GM20000 (cell line): ENCODE measurements around the gene MANF.

ENCODE experiments used
- DNase-seq: peaks from one replicate; pipeline ENCODE4 v3.0.0; 2012; ENCODE audit warnings: low spot score
- TF ChIP-seq, protein P1 (sequence below): IDR thresholded peaks from 2 replicates; pipeline ENCODE4 v1.5.1; 2012; ENCODE audit warnings: mild to moderate bottlenecking, control low read depth; ENCODE audit errors: extremely low read depth, missing control alignments

Gene MANF

DNA sequence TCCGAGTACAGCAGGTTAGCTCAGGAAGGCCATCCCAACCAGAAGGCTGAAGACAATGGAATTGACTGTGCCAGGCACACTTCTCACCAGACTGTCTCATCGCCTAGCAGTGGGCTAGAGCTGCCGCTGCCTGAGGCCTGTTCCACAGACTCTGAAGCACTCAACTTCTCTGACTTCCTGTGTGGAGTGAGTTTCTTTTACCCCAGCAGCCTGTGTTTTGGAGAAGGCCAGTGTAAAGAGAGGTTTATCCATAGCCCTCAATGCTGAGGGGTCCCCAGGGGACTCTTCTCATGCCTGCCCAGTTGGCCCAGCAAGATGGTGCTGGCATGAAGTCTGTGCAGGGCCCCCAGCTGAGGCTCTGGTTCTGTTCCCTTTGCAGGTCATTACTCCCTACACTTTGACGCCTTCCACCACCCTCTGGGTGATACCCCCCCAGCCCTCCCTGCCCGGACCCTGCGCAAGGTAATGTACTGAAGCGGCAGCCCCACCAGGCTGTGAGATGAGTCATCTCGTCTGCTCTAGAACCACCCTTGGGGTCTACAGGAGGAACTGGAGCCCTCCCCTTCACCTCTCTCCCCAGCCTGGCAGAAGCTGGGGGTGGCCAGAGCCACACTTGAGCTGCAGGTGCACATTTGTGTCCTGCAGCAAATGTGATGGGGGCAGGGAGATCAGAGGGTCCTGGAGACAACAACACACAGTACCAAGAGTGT is 5.2 kb upstream of the MANF start:
- DNase-seq: no peak
- TF ChIP-seq, protein P1, sequence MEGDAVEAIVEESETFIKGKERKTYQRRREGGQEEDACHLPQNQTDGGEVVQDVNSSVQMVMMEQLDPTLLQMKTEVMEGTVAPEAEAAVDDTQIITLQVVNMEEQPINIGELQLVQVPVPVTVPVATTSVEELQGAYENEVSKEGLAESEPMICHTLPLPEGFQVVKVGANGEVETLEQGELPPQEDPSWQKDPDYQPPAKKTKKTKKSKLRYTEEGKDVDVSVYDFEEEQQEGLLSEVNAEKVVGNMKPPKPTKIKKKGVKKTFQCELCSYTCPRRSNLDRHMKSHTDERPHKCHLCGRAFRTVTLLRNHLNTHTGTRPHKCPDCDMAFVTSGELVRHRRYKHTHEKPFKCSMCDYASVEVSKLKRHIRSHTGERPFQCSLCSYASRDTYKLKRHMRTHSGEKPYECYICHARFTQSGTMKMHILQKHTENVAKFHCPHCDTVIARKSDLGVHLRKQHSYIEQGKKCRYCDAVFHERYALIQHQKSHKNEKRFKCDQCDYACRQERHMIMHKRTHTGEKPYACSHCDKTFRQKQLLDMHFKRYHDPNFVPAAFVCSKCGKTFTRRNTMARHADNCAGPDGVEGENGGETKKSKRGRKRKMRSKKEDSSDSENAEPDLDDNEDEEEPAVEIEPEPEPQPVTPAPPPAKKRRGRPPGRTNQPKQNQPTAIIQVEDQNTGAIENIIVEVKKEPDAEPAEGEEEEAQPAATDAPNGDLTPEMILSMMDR: no peak

DNA sequence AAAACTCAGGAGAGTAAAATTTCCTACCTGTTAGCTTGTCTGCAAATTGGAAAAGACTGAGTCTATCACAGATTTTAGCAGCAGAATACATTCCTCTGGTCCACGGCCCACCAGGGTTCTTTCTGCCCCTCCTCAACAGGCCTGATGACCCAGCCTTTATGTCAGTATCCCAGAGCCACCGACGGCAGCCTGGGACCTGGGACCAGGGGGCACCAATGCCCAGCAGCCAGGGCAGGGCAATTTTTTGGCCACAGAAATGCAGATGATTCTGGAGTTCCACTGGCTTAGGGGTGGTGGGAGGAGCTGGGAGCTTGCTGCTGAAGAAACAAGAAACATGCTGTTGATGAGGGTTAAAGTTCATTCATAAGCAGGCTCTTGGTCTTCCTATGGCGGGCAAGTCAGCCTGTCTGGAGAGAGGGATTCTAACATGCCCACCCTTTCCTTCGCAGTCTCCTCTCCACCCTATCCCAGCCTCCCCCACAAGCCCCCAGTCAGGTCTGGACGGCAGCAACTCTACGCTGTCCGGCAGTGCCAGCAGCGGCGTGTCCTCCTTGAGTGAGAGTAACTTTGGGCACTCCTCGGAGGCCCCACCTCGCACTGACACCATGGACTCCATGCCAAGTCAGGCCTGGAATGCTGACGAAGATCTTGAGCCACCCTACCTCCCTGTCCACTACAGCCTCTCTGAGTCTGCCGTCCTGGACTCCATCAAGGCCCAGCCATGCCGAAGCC is 4.3 kb upstream of the MANF start:
- TF ChIP-seq, protein P1: no peak
- DNase-seq: no peak

DNA sequence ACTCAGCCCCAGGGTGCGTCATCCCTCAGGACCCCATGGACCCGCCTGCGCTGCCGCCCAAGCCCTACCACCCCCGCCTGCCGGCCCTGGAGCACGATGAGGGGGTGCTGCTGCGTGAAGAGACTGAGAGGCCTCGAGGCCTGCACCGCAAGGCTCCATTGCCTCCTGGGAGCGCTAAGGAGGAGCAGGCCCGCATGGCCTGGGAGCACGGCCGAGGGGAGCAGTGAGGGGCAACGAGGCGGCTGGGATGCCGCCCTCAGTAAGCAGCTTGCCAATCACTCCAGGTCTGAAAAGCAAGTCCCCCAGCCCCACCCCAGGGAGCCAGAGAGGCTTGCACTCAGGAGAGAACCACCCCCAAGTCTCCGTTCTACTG is 3.8 kb upstream of the MANF start:
- TF ChIP-seq, protein P1: no peak
- no peak for DNase-seq

DNA sequence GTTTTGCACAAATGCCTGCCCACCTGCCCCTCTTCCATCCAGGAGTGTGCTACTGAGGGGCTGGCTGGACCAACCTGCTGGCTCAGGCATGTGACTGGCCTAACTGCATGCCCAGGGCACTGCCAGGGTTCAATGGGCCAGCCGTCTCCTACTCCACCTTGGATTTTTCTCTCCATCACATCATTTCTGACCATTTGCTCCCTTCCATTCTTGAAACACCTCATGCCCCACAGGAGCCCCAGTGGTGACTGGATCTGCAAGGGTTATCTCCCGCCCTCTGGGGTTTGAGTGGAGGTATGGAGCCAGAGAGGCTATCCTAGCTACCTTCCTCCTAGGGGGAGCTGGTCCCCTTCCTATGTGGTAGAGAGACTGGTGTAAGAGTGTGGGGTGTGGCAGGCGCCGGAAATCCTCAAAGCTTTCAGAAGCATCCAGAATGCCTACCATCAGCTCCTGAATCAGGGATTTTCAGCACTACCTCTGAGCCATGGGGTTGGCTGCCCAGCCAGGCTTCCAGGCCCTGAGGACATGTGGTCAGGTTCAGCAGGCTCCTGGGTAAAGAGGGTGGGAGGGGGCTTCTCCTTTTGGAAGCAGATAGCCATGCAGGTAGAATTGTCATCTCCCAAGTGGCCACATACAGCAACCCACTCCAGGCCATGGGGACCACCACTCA is 2.9 kb upstream of the MANF start:
- TF ChIP-seq, protein P1: no peak
- no peak for DNase-seq

DNA sequence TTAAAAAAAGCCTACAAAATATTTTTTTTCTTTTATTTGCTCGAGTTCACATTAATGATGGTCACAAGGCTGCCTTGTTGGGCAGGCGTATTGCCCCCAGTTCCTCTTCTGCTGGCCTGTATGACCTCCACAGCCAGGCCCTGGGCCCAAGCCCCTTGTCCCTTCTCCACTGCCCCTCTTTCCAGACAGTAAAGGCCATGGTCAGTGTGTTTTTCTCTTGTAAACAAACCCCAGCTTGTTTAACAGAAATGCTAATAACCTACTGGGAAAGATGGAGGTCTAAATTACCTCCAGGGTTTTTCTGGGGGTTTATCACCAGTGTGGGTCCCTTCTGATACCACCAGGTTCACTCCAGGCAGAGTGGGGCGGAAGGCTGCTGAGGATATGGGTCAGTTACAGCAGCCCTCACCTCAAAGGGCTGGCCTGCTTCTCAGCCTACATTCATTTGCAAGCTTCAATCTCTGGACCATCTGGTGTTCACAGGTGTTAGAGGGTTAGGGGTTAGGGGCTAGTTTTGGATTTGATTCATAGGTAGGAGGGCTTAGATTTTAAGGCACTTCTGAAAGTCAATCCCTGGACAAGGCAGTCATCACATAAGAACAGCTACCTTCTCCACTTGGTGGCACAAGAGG is 2.0 kb upstream of the MANF start:
- no peak for DNase-seq
- TF ChIP-seq, protein P1: no peak

DNA sequence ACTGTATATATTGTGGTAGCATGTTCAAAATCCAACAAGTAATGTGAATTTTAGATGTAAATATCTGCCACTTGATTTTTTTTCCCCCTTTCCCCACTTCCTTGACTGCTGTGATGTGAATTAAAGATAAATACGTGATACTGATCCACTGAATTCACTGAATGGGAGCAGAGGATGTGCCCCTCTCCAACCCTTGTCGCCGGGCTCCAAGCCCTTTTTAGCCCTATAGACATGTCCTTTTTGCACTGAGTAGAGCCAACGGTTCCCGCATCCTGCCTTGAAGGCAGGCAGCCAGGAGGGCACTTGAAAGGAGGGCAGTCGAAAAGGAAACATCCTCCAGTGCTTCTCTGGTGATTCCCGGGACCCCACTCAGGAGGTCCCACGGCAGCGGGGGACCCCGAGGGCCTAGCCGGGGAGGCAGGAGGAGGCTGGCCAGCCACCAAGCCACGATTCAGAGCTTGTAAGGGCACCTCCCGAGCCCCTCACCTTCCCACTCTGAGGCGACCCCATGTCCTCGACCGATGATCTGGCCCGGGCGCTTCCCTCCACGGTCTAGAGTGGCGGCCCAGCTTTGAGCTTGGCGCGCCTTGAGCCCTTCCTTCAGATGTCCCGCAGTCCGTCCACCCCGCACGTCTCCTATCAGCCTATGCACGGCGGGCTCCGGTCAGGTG is 901 bp upstream of the MANF start:
- DNase-seq: peak; percentile 52
- TF ChIP-seq, protein P1: no peak
